ENCODE data around the gene SLC41A3. TPM values are rescaled to one million over a fixed set of nuclear protein-coding genes. Genes with fewer than 3 reads are reported as not detected.

Gene SLC41A3
- total RNA-seq, 2 donors from 2014 or later = 32.2 to 131 TPM

- WGBS = 92% methylated on average over 15 of the region's 15 CpGs
- H3K27ac ChIP-seq = no peak overlapping the region
- no peaks in the 10 kb centered on the region for H3K36me3 ChIP-seq
- H3K4me3 ChIP-seq = no peak overlapping the region
- TF ChIP-seq POLR2AphosphoS5 (IDR thresholded peaks at IDR 0.05) (no peak), POLR2A (IDR thresholded peaks at IDR 0.05) (no peak), CTCF (IDR thresholded peaks at IDR 0.05) (no peak)
- no peaks in the 10 kb centered on the region for H3K27me3 ChIP-seq (replicated peaks; ENCODE audit: insufficient read depth)
- H3K4me1 ChIP-seq (replicated peaks) = no peaks in the 10 kb centered on the region
- no peaks in the 10 kb centered on the region for H3K9me3 ChIP-seq
- DNase-seq (ENCODE audit: low spot score) = no peak
- intact Hi-C loops (cut with DNase I) = no loop called here
Measured at GRCh38 chr3:126082362-126083137, 1.4 kb downstream of the SLC41A3 start.

GRCh38 chr3:126081618-126082361, 2.1 kb downstream of the SLC41A3 start:
- Histone ChIP-seq H3K9me3 (no peaks in the 10 kb centered on the region), H3K27ac (no peak overlapping the region), H3K4me3 (no peak overlapping the region), H3K27me3 (replicated peaks; ENCODE audit: insufficient read depth) (no peaks in the 10 kb centered on the region), H3K36me3 (no peaks in the 10 kb centered on the region), H3K4me1 (replicated peaks) (no peaks in the 10 kb centered on the region)
- intact Hi-C loops (cut with DNase I) = no loop called here
- WGBS = 80% methylated on average over 9 of the region's 9 CpGs
- DNase-seq (ENCODE audit: low spot score) = no peak
- TF ChIP-seq CTCF (IDR thresholded peaks at IDR 0.05) = peak in 1 of 4 experiments; percentile 18
- no peak for TF ChIP-seq POLR2A (IDR thresholded peaks at IDR 0.05)

- Histone ChIP-seq H3K4me1 (replicated peaks) (no peaks in the 10 kb centered on the region), H3K36me3 (no peaks in the 10 kb centered on the region), H3K27ac (no peak overlapping the region), H3K27me3 (replicated peaks; ENCODE audit: insufficient read depth) (no peaks in the 10 kb centered on the region), H3K4me3 (no peak overlapping the region), H3K9me3 (no peaks in the 10 kb centered on the region)
- no peak for DNase-seq (ENCODE audit: low spot score)
- intact Hi-C loops (cut with DNase I) = no loop called here
- no peak for TF ChIP-seq CTCF (IDR thresholded peaks at IDR 0.05)
- TF ChIP-seq POLR2AphosphoS5 (IDR thresholded peaks at IDR 0.05) = no peak
- TF ChIP-seq POLR2A (IDR thresholded peaks at IDR 0.05) = no peak
- 98% methylated on average over 5 of the region's 5 CpGs for WGBS
Measured at GRCh38 chr3:126080970-126081369, 3.0 kb downstream of the SLC41A3 start.

- DNase-seq (ENCODE audit: low spot score) = no peak
- no peaks in the 10 kb centered on the region for H3K27me3 ChIP-seq (replicated peaks; ENCODE audit: insufficient read depth)
- H3K4me1 ChIP-seq (replicated peaks) = no peaks in the 10 kb centered on the region
- H3K4me3 ChIP-seq = no peak overlapping the region
- TF ChIP-seq CTCF (IDR thresholded peaks at IDR 0.05) (no peak), POLR2AphosphoS5 (IDR thresholded peaks at IDR 0.05) (no peak), POLR2A (IDR thresholded peaks at IDR 0.05) (no peak)
- no peak overlapping the region for H3K27ac ChIP-seq
- no peaks in the 10 kb centered on the region for H3K9me3 ChIP-seq
- intact Hi-C loops (cut with DNase I) = no loop called here
- WGBS = 64% methylated on average over 4 of the region's 4 CpGs
- H3K36me3 ChIP-seq = no peaks in the 10 kb centered on the region
Measured at GRCh38 chr3:126078866-126079265, 5.1 kb downstream of the SLC41A3 start.
